ENCODE results near the gene RNF223. TPM values are rescaled to one million over a fixed set of nuclear protein-coding genes. Genes with fewer than 3 reads are reported as not detected.

RNF223 gene
- total and polyA plus RNA-seq, 2 donors (not counting 3 experiments of a cell fraction or from before 2014, with no cell fraction given) = not detected

- H3K4me1 ChIP-seq (ENCODE audit: control insufficient read depth, extremely low read depth, insufficient read depth, low read length) = no peaks in the 10 kb centered on the region
- H3K9me3 ChIP-seq (replicated peaks; ENCODE audit: control insufficient read depth, insufficient read depth, low read length) = no peaks in the 10 kb centered on the region
- H3K27me3 ChIP-seq (ENCODE audit: control insufficient read depth in 2 of 2, insufficient read depth in 2 of 2, low read length in 2 of 2) = no peaks in the 10 kb centered on the region
- no peaks in the 10 kb centered on the region for H4K20me1 ChIP-seq (replicated peaks; ENCODE audit: control insufficient read depth, extremely low read depth, insufficient read depth, low read length)
- peaks cover 0 to 24% of the 10 kb centered on the region in 2 experiments for H3K36me3 ChIP-seq (ENCODE audit: control insufficient read depth in 2 of 2, extremely low read depth in 1 of 2, insufficient read depth in 2 of 2, low read length in 2 of 2)
- H3K4me3 ChIP-seq (replicated peaks in 1 of 3; ENCODE audit: insufficient read depth in 1 of 3, low read depth in 1 of 3, low read length in 3 of 3) = no peak overlapping the region
- DNase-seq (ENCODE audit: low read depth, low spot score) = no peak
- H3K27ac ChIP-seq (ENCODE audit: insufficient read depth, low read depth, low read length) = no peak overlapping the region
- CTCF ChIA-PET = no interaction called here
- POLR2A ChIA-PET = no interaction called here
- H3K9me1 ChIP-seq (replicated peaks; ENCODE audit: control insufficient read depth, extremely low read depth, insufficient read depth, low read length) = no peaks in the 10 kb centered on the region
- H3K4me2 ChIP-seq (ENCODE audit: insufficient read depth, low read length) = no peak overlapping the region
- no peak for FAIRE-seq
- no peaks in the 10 kb centered on the region for H3K79me2 ChIP-seq (ENCODE audit: control insufficient read depth, insufficient read depth, low read length)
- H2AFZ ChIP-seq (ENCODE audit: low read depth, low read length) = no peak overlapping the region
- intact Hi-C loops (cut with micrococcal nuclease) = no loop called here
- H3K9ac ChIP-seq (replicated peaks; ENCODE audit: extremely low read depth, insufficient read depth, low read length) = no peak overlapping the region
- BruUV-seq (replicated peaks) = no TSS peak
- dilution Hi-C loops (cut with MboI; ENCODE audit: extremely low pct_ligation_motif_present, low sequenced_read_pairs) = no loop called here
- TF ChIP-seq MYC (IDR thresholded peaks at IDR 0.05; ENCODE audit: low read depth, low read length) = no peak
- TF ChIP-seq POLR2AphosphoS5 (IDR thresholded peaks at IDR 0.05; ENCODE audit: insufficient read depth, low read depth, low read length) = no peak
Measured at GRCh38 chr1:1047407-1047806, 26.7 kb downstream of the RNF223 start.

DNA sequence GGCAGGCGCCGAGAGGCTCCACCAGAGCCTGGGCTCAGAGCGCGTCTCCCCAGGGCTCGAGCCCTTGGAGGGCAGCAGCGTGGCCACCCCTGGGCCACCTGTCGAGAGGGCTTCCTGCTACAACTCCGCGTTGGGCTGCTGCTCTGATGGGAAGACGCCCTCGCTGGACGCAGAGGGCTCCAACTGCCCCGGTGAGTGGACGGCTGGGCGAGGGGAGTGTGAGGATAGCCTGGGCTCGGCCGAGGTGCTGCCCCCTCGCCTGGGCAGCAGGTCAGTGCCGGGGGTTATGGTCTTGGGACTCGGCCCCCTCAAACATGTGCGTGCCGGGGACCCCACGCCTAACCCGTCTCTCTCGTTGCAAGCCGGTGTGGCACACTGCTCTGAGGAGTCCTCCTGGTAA, 27.3 kb downstream of the RNF223 start:
- intact Hi-C loops (cut with micrococcal nuclease) (no loop called here), dilution Hi-C loops (cut with MboI; ENCODE audit: extremely low pct_ligation_motif_present, low sequenced_read_pairs) (no loop called here)
- no peaks in the 10 kb centered on the region for H3K79me2 ChIP-seq (ENCODE audit: control insufficient read depth, insufficient read depth, low read length)
- no peak overlapping the region for H3K4me3 ChIP-seq (replicated peaks in 1 of 3; ENCODE audit: insufficient read depth in 1 of 3, low read depth in 1 of 3, low read length in 3 of 3)
- no peak overlapping the region for H3K9ac ChIP-seq (replicated peaks; ENCODE audit: extremely low read depth, insufficient read depth, low read length)
- no peaks in the 10 kb centered on the region for H3K9me3 ChIP-seq (replicated peaks; ENCODE audit: control insufficient read depth, insufficient read depth, low read length)
- ChIA-PET CTCF (no interaction called here), POLR2A (no interaction called here)
- DNase-seq (ENCODE audit: low read depth, low spot score) = no peak
- no peak overlapping the region for H3K27ac ChIP-seq (ENCODE audit: insufficient read depth, low read depth, low read length)
- FAIRE-seq = no peak
- no peaks in the 10 kb centered on the region for H3K27me3 ChIP-seq (ENCODE audit: control insufficient read depth in 2 of 2, insufficient read depth in 2 of 2, low read length in 2 of 2)
- H2AFZ ChIP-seq (ENCODE audit: low read depth, low read length) = no peak overlapping the region
- TF ChIP-seq, protein P1, sequence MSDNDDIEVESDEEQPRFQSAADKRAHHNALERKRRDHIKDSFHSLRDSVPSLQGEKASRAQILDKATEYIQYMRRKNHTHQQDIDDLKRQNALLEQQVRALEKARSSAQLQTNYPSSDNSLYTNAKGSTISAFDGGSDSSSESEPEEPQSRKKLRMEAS (IDR thresholded peaks at IDR 0.05; ENCODE audit: insufficient read depth, insufficient read length) = no peak
- no peak for TF ChIP-seq POLR2AphosphoS5 (IDR thresholded peaks at IDR 0.05; ENCODE audit: insufficient read depth, low read depth, low read length)
- TF ChIP-seq MYC (IDR thresholded peaks at IDR 0.05; ENCODE audit: low read depth, low read length) = no peak
- no peak for TF ChIP-seq EZH2 (IDR thresholded peaks at IDR 0.05; ENCODE audit: borderline replicate concordance, low read depth, low read length, severe bottlenecking)
- TF ChIP-seq FOS (IDR thresholded peaks at IDR 0.05; ENCODE audit: borderline replicate concordance, insufficient read depth, low read length) = no peak
- no peak for TF ChIP-seq GATA2 (IDR thresholded peaks at IDR 0.05; ENCODE audit: insufficient read depth, insufficient read length, low read depth, low read length)
- no peak for TF ChIP-seq CTCF (IDR thresholded peaks at IDR 0.05; ENCODE audit: extremely low read depth in 1 of 2, insufficient read depth in 1 of 2, low read depth in 1 of 2, low read length in 2 of 2)
- no peak for TF ChIP-seq JUN (IDR thresholded peaks at IDR 0.05; ENCODE audit: borderline replicate concordance, insufficient read depth, insufficient read length, low read depth)
- no peak for TF ChIP-seq POLR2A (IDR thresholded peaks at IDR 0.05; ENCODE audit: low read depth, low read length)
- peaks cover 0 to 23% of the 10 kb centered on the region in 2 experiments for H3K36me3 ChIP-seq (ENCODE audit: control insufficient read depth in 2 of 2, extremely low read depth in 1 of 2, insufficient read depth in 2 of 2, low read length in 2 of 2)
- no TSS peak for BruUV-seq (replicated peaks)
- no peaks in the 10 kb centered on the region for H3K4me1 ChIP-seq (ENCODE audit: control insufficient read depth, extremely low read depth, insufficient read depth, low read length)
- no peak overlapping the region for H3K4me2 ChIP-seq (ENCODE audit: insufficient read depth, low read length)
- no peaks in the 10 kb centered on the region for H4K20me1 ChIP-seq (replicated peaks; ENCODE audit: control insufficient read depth, extremely low read depth, insufficient read depth, low read length)
- no peaks in the 10 kb centered on the region for H3K9me1 ChIP-seq (replicated peaks; ENCODE audit: control insufficient read depth, extremely low read depth, insufficient read depth, low read length)
